GM13976 (cell line): ENCODE results near the gene POLR2H.
A peak's percentile ranks its signal among the peaks of the same experiment; 100 is the strongest.

Source experiments
- DNase-seq: peaks from one replicate; pipeline ENCODE4 v3.0.0; 2012; ENCODE audit warnings: low spot score
- in situ Hi-C: fragments of 300-500 bp; cut with MboI; formaldehyde crosslinking; loops from one replicate; pipeline ENCODE4 v1.12.0; 2022; ENCODE audit warnings: low sequenced_read_pairs, mixed read lengths, inconsistent platforms; ENCODE audit not compliant: unreplicated experiment
- TF ChIP-seq, protein P1 (sequence below): IDR thresholded peaks from 2 replicates; pipeline ENCODE4 v1.5.1; 2012; ENCODE audit warnings: borderline replicate concordance, mild to moderate bottlenecking; ENCODE audit not compliant: insufficient read depth; ENCODE audit errors: extremely low read depth, missing control alignments, control extremely low read depth

Gene POLR2H

DNA sequence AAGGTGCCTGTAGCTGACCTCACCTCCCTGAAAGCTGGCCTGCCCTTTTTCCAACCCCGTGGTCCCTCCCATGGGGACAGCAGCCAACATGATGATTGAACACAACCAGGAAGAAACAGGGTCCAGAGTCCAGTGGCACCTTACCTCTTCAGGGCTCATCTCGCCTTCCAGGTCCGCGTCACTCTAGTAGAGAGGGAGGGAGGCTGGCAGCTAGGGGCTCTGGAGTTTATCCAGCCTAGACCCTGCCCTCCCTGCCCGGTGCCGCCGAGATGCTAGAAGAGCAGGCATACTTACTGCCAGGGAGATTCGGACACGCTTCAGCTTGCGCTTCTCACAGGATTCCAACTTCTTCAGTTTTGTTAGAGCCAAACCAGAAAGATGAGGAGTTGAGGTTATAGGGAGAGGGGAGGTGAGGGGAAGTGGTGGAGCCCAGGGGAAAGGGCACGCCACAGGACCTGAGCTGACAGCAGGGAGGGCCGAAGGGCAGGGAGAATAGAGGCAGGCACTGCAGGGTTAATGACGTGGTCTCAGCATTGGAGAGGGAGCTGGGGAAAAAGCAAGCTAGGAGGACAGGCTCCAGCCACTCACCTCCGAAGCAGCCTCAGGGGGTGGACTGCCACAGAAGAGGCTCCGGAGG lies 9.2 kb upstream of the POLR2H start:
- DNase-seq: no peak
- in situ Hi-C loops: no loop called here
- TF ChIP-seq, protein P1, sequence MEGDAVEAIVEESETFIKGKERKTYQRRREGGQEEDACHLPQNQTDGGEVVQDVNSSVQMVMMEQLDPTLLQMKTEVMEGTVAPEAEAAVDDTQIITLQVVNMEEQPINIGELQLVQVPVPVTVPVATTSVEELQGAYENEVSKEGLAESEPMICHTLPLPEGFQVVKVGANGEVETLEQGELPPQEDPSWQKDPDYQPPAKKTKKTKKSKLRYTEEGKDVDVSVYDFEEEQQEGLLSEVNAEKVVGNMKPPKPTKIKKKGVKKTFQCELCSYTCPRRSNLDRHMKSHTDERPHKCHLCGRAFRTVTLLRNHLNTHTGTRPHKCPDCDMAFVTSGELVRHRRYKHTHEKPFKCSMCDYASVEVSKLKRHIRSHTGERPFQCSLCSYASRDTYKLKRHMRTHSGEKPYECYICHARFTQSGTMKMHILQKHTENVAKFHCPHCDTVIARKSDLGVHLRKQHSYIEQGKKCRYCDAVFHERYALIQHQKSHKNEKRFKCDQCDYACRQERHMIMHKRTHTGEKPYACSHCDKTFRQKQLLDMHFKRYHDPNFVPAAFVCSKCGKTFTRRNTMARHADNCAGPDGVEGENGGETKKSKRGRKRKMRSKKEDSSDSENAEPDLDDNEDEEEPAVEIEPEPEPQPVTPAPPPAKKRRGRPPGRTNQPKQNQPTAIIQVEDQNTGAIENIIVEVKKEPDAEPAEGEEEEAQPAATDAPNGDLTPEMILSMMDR: no peak

DNA sequence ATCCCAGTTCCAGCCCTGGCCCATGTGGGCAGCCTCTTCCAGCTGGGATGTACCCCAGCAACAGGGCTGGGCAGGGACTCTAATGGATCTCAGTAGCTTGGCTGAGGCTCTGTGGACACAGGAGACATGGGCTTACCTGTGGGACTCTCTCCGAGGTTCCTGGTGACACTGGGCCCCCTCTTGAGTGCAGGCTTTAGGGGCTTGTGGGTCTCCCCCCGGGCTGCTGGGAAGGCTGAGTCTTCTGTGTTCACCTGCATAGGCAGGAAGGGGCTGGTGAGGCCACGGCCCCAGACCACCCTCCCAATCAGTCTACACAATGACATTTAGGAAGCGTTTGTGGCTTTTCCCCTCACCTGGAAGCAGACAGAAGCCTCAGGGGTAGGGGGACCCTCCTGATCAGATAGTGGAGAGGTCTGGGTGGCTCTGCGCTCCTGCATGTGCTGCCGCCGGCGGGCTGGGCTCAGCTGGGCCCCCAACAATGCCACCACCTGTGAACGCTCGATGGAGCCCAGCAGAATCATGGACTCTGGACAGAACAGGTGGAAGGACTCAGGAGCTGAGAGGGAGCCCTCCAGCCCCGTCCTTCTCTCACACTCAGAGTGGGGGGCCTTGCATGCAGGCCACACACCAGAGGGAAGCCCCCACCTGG lies 8.5 kb upstream of the POLR2H start:
- no peak for DNase-seq
- in situ Hi-C loops: no loop called here
- TF ChIP-seq, protein P1: no peak

DNA sequence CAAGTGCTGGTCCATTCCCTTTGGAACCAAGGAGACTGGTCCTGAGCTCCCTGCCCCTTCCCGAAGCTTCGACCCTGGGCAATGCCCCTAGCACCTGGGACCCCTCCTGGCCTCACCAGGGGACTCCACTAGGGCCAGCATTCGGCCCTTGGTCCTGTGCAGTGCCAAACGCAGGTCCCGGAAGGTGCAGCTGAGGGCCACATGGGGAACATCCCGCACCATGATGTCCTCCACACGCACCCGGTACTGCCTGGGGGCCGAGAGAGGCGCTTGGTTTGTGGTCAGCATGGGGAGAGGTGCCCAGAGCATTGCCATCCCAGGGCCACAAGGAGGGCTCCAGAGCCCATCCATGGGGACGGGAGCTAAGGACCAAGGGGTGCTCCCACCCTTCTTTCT lies 8.0 kb upstream of the POLR2H start:
- TF ChIP-seq, protein P1: no peak
- no peak for DNase-seq
- in situ Hi-C loops: no loop called here

DNA sequence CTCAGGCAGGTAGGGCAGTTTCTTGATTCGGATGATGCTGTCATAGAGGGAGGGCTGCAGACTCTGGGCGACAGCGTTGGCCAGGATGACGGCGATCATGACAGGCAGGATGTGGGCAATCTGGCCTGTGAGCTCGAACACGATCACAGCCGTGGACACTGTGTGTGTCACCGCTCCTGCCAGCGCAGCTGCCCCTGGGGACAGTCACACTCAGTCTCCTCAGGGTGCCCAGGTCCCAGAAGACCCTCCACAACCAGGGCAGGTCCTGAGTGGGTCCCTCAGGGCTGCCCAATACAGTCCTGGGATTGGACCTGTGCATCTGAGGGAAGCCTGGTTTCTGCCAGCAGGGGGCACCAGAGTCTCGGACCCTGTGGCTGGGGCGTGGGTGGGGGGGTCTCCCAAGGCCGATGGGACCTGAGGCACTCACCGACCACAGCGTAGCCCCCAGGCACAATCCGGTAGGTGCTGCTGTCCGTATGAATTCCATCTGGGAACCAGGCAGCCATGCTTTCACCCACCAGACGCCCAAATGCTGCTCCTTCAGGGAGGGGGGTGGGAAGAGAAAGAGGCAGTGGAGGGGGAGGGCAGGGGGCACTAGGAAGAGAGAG lies 7.3 kb upstream of the POLR2H start:
- TF ChIP-seq, protein P1: peak; percentile 82
- in situ Hi-C loops: no loop called here
- DNase-seq: peak; percentile 87

DNA sequence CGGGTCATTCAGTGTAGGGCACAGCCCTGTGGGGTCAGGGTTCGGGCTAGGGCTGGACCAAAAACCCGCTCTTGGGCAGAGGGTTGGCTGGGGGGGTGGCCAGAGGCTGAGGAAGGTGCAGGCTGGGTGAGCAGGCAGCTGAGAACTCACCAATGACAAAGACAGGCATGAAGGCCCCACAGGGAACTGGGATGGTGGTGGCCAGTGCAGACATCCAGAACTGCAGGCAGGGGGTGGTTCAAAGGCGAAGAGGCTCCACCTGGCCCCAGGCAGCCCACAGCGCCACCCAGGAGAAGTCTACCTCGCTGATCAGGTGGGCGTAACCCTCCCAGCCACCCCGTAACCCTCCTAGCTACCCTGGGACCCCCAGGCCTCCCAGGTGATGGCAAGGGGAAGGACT lies 6.8 kb upstream of the POLR2H start:
- in situ Hi-C loops: no loop called here
- TF ChIP-seq, protein P1: no peak
- no peak for DNase-seq

DNA sequence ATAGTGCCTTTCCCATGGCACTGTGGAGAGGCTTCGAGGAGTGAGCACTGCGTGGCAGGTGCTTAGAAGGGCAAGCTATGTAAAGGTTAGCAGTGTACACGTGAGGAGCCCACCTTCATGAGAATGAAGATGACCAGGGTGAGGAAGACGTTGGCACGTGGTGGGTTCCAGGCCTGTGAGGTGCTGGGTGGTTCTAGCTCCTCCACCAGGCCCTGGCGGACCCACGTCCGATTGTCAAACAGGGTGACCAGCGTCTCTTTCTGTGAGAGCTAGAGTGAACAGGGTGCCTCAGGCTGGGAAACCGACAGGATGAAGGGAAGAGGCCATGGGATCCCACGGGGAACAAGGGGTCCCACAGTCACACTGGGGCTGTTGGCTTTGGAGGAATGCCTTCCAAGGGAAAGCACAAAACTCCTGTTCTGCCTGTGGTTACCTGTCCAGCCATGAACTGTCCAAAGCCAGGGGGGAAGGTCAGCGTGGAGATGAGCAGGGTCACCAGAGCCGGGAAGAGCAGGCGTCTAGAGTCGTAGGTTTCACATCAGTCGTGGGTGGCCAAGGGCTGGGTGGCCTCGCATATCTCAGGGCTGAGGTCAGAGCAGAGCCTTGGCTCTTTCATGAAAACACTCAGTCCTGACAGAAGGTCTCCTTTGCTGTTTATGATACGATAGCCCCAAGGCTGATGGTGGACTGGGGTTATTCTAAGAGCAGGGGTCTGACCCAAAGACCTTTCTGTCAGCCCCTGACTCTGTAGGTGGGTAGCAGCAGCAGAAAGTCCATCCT lies 6.1 kb upstream of the POLR2H start:
- in situ Hi-C loops: no loop called here
- no peak for DNase-seq
- TF ChIP-seq, protein P1: no peak
